CD4-positive, alpha-beta T cell (primary cell): ENCODE results near the gene SLC43A1. TPM values are rescaled to one million over a fixed set of nuclear protein-coding genes. Genes with fewer than 3 reads are reported as not detected.

Experiments used
- ATAC-seq: fragments of 200-7000 bp; cut with Tn5 transposase; one replicate; pipeline ENCODE4 v1.10.0; 2022; ENCODE audit warnings: mild to moderate bottlenecking; ENCODE audit not compliant: poor library complexity
- CTCF ChIA-PET: fragments of 350-600 bp; sonication (Branson Sonifier 250); formaldehyde crosslinking; loops from one replicate; lab custom pipeline; 2021; ENCODE audit warnings: antibody characterized with exemption, inconsistent platforms; lab: Charles Lee
- POLR2A ChIA-PET: fragments of 350-600 bp; sonication (Branson Sonifier 250); formaldehyde crosslinking; loops from one replicate; lab custom pipeline; 2021; ENCODE audit warnings: antibody characterized with exemption, inconsistent platforms; lab: Charles Lee
- DNase-seq, 14 experiments: peaks; one replicate each; pipeline ENCODE4 v3.0.0-alpha.2; 2013 to 2020; ENCODE audit warnings: mixed read lengths in 2 of 14
- H3K27ac ChIP-seq, 2 donors: one replicate each; pipeline versions ENCODE4 v1.5.1 to v1.7.0; 2013; ENCODE audit warnings: low read length in 2 of 2, low read depth in 1 of 2, mild to moderate bottlenecking in 1 of 2
- H3K27me3 ChIP-seq, 2 experiments: 1 replicate in 1 of 2; 2 replicates in 1 of 2; pipeline versions ENCODE4 v1.6.1 to v1.7.0; 2013; ENCODE audit warnings: low read length in 2 of 2, control low read depth in 1 of 2, mild to moderate bottlenecking in 1 of 2, moderate library complexity in 1 of 2; ENCODE audit not compliant: insufficient read depth in 2 of 2, control insufficient read depth in 1 of 2
- H3K36me3 ChIP-seq: one replicate; pipeline ENCODE4 v1.6.1; 2013; ENCODE audit warnings: low read length, control low read depth; ENCODE audit not compliant: insufficient read depth
- H3K4me1 ChIP-seq: one replicate; pipeline ENCODE4 v1.6.1; 2013; ENCODE audit warnings: low read length, control low read depth; ENCODE audit not compliant: insufficient read depth
- H3K4me3 ChIP-seq: one replicate; pipeline ENCODE4 v1.5.1; 2013; ENCODE audit warnings: mild to moderate bottlenecking, low read length, moderate library complexity
- H3K9me3 ChIP-seq, 2 experiments: 1 replicate in 1 of 2; 2 replicates in 1 of 2; pipeline versions ENCODE4 v1.6.1 to v1.7.0; 2013; ENCODE audit warnings: low read length in 2 of 2, mild to moderate bottlenecking in 2 of 2, control low read depth in 1 of 2, moderate library complexity in 1 of 2; ENCODE audit not compliant: control insufficient read depth in 1 of 2, insufficient read depth in 1 of 2
- H3K27ac Mint-ChIP-seq: one replicate; pipeline ENCODE4 v1.8.0; 2020; ENCODE audit warnings: mixed read lengths
- H3K27me3 Mint-ChIP-seq: one replicate; pipeline ENCODE4 v1.8.0; 2021; ENCODE audit warnings: mixed read lengths
- H3K36me3 Mint-ChIP-seq: one replicate; pipeline ENCODE4 v1.8.0; 2021; ENCODE audit warnings: low read depth, mixed read lengths
- H3K4me1 Mint-ChIP-seq: one replicate; pipeline ENCODE4 v1.8.0; 2021; ENCODE audit warnings: low read depth, mixed read lengths
- H3K4me3 Mint-ChIP-seq: one replicate; pipeline ENCODE4 v1.8.0; 2020; ENCODE audit warnings: mild to moderate bottlenecking, mixed read lengths
- H3K9me3 Mint-ChIP-seq: one replicate; pipeline ENCODE4 v1.8.0; 2020; ENCODE audit warnings: mixed read lengths
- intact Hi-C, 2 experiments: fragments of 100-400 bp; cut with DNase I in 1 of 2; cut with micrococcal nuclease in 1 of 2; formaldehyde crosslinking; loops; one replicate each; pipeline versions ENCODE4 v1.15.1 to v1.9.0; 2023 to 2025; cut with DNase I, micrococcal nuclease
- total RNA-seq, 174 experiments: library from RNA in 2 of 174; stranded (reverse) in 2 of 174; gene quantifications; one replicate each; pipeline ENCODE4 v1.2.3 and lab custom pipeline; 2021 to 2026
- TF ChIP-seq, protein P1 (sequence below): fragments of 200-600 bp; IDR thresholded peaks from one replicate; pipeline ENCODE4 v1.8.0; 2022; ENCODE audit warnings: antibody characterized with exemption, mild to moderate bottlenecking

SLC43A1 gene
- total RNA-seq, 2 experiments from 2014 or later = 3.1 to 4.2 TPM

- POLR2A ChIA-PET = interaction anchor here (0.9 to 2.2 kb wide), 3 partner anchors 15 to 57 kb away, joined by 3 to 10 read pairs (median 9); partner anchors contain the start of gene RTN4RL2
- no peaks in the 10 kb centered on the region for H3K27me3 Mint-ChIP-seq
Observed at GRCh38 chr11:57474803-57475115, 40.7 kb downstream of the SLC43A1 start.

GRCh38 chr11:57474017-57474802 is 41.3 kb downstream of the SLC43A1 start:
- ATAC-seq (peak; percentile 69), DNase-seq (peak in 7 of 14 experiments; percentile 42 to 65 (median 58))
- Histone ChIP-seq H3K9me3 (no peaks in the 10 kb centered on the region), H3K4me3 (no peak overlapping the region), H3K27me3 (peaks cover 0 to 4% of the 10 kb centered on the region in 2 experiments), H3K4me1 (peaks cover 36% of the 10 kb centered on the region), H3K36me3 (no peaks in the 10 kb centered on the region), H3K27ac (no peak overlapping the region)
- TF ChIP-seq, protein P1, sequence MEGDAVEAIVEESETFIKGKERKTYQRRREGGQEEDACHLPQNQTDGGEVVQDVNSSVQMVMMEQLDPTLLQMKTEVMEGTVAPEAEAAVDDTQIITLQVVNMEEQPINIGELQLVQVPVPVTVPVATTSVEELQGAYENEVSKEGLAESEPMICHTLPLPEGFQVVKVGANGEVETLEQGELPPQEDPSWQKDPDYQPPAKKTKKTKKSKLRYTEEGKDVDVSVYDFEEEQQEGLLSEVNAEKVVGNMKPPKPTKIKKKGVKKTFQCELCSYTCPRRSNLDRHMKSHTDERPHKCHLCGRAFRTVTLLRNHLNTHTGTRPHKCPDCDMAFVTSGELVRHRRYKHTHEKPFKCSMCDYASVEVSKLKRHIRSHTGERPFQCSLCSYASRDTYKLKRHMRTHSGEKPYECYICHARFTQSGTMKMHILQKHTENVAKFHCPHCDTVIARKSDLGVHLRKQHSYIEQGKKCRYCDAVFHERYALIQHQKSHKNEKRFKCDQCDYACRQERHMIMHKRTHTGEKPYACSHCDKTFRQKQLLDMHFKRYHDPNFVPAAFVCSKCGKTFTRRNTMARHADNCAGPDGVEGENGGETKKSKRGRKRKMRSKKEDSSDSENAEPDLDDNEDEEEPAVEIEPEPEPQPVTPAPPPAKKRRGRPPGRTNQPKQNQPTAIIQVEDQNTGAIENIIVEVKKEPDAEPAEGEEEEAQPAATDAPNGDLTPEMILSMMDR = no peak
- Mint-ChIP-seq H3K9me3 (no peaks in the 10 kb centered on the region), H3K27me3 (no peaks in the 10 kb centered on the region), H3K36me3 (no peaks in the 10 kb centered on the region), H3K4me1 (peaks cover 33% of the 10 kb centered on the region), H3K27ac (peak overlapping the region; percentile 21), H3K4me3 (peak overlapping the region; percentile 80)
- CTCF ChIA-PET = interaction anchor here (0.7 to 1.1 kb wide), 3 partner anchors 16 to 19 kb away, joined by 3 to 5 read pairs (median 4); no protein-coding TSS in a partner anchor
- POLR2A ChIA-PET = interaction anchor here (1.4 to 2.2 kb wide), 3 partner anchors 14 to 32 kb away, joined by 3 to 10 read pairs (median 9); partner anchors contain the start of gene RTN4RL2
- intact Hi-C loops = loop anchor here in 1 of 2 experiments (2.0 kb wide), 1 partner anchor 13 kb away; the partner anchor contains the start of gene RTN4RL2

More at GRCh38 chr11:57474803-57475115, 40.7 kb downstream of the SLC43A1 start:
- H3K27ac Mint-ChIP-seq = no peak overlapping the region
- H3K4me1 Mint-ChIP-seq = peaks cover 33% of the 10 kb centered on the region
- no peaks in the 10 kb centered on the region for H3K36me3 ChIP-seq
- CTCF ChIA-PET = interaction anchor here (0.7 to 1.1 kb wide), 2 partner anchors 17 to 19 kb away, joined by 3 to 5 read pairs; no protein-coding TSS in a partner anchor
- ATAC-seq = no peak
- H3K9me3 Mint-ChIP-seq = no peaks in the 10 kb centered on the region
- intact Hi-C loops = loop anchor here in 1 of 2 experiments (2.0 kb wide), 1 partner anchor 14 kb away; the partner anchor contains the start of gene RTN4RL2
- H3K4me1 ChIP-seq = peaks cover 36% of the 10 kb centered on the region
- peak overlapping the region; percentile 80 for H3K4me3 Mint-ChIP-seq
- H3K36me3 Mint-ChIP-seq = no peaks in the 10 kb centered on the region
- TF ChIP-seq, protein P1 = no peak
- no peak overlapping the region for H3K27ac ChIP-seq
- H3K27me3 ChIP-seq = peaks cover 0 to 4% of the 10 kb centered on the region in 2 experiments
- H3K4me3 ChIP-seq = no peak overlapping the region
- DNase-seq = no peak
- no peaks in the 10 kb centered on the region for H3K9me3 ChIP-seq

- Histone ChIP-seq H3K9me3 (no peaks in the 10 kb centered on the region), H3K27ac (no peak overlapping the region), H3K4me3 (no peak overlapping the region), H3K36me3 (no peaks in the 10 kb centered on the region), H3K27me3 (peaks cover 0 to 4% of the 10 kb centered on the region in 2 experiments), H3K4me1 (peaks cover 36% of the 10 kb centered on the region)
- Mint-ChIP-seq H3K27ac (no peak overlapping the region), H3K4me1 (peaks cover 33% of the 10 kb centered on the region), H3K9me3 (no peaks in the 10 kb centered on the region), H3K36me3 (no peaks in the 10 kb centered on the region), H3K4me3 (peak overlapping the region; percentile 49), H3K27me3 (peaks cover 4% of the 10 kb centered on the region)
- CTCF ChIA-PET = interaction anchor here (1.0 to 1.8 kb wide), 3 partner anchors 15 to 53 kb away, joined by 4 to 8 read pairs (median 4); no protein-coding TSS in a partner anchor
- ATAC-seq = no peak
- POLR2A ChIA-PET = interaction anchor here (1.4 to 2.2 kb wide), 4 partner anchors 14 to 33 kb away, joined by 3 to 10 read pairs (median 7); partner anchors contain the start of gene RTN4RL2
- intact Hi-C loops = no loop called here
- no peak for DNase-seq
- TF ChIP-seq, protein P1 = no peak
Observed at GRCh38 chr11:57473285-57473841, 42.1 kb downstream of the SLC43A1 start.
